IMR-90 (cell line): ENCODE results near the gene ORMDL2. TPM values are rescaled to one million over a fixed set of nuclear protein-coding genes. Genes with fewer than 3 reads are reported as not detected.
A peak's percentile ranks its signal among the peaks of the same experiment; 100 is the strongest.

ENCODE experiments used
- ATAC-seq: fragments of 200-7000 bp; cut with Tn5 transposase; 2 replicates; pipeline ENCODE4 v1.9.1; 2020; ENCODE audit warnings: low read depth, mild to moderate bottlenecking, moderate library complexity
- BruUV-seq: library from RNA; stranded (reverse); fragments of 400-500 nt; replicated peaks from 2 replicates; lab custom pipeline; 2021; lab: Mats Ljungman, UMichigan
- CTCF ChIA-PET: fragments of 300-600 bp; formaldehyde crosslinking; extraction: SDS; loops from one replicate; lab custom pipeline; 2021; ENCODE audit warnings: antibody characterized with exemption; lab: Yijun Ruan, JAX
- POLR2A ChIA-PET: fragments of 300-600 bp; sonication (Branson Sonifier 250); formaldehyde crosslinking; loops from one replicate; lab custom pipeline; 2022; ENCODE audit warnings: antibody characterized with exemption; ENCODE audit not compliant: unreplicated experiment; lab: Charles Lee
- DNase-seq: peaks from one replicate; pipeline ENCODE4 v3.0.0; 2013
- H2AFZ ChIP-seq: replicated peaks from 2 replicates; pipeline ENCODE3; 2013; ENCODE audit warnings: low read length, mild to moderate bottlenecking; ENCODE audit not compliant: poor library complexity
- H2AK5ac ChIP-seq: 2 replicates; pipeline ENCODE4 v1.6.1; 2013; ENCODE audit warnings: low read depth, low read length, inconsistent platforms
- H2AK9ac ChIP-seq: replicated peaks from 2 replicates; pipeline ENCODE3; 2013; ENCODE audit warnings: mild to moderate bottlenecking, low read depth, low read length, moderate library complexity; ENCODE audit not compliant: poor library complexity
- H2BK120ac ChIP-seq: 2 replicates; pipeline ENCODE4 v1.6.1; 2013; ENCODE audit warnings: low read depth, low read length, inconsistent platforms
- H2BK15ac ChIP-seq: 3 replicates; pipeline ENCODE4 v1.6.1; 2013; ENCODE audit warnings: low read depth, low read length, inconsistent platforms
- H2BK20ac ChIP-seq: 2 replicates; pipeline ENCODE4 v1.6.1; 2013; ENCODE audit warnings: low read depth, mild to moderate bottlenecking, inconsistent platforms, low read length, moderate library complexity
- H2BK5ac ChIP-seq: 2 replicates; pipeline ENCODE4 v1.6.1; 2013; ENCODE audit warnings: mild to moderate bottlenecking, low read depth, low read length, inconsistent platforms; ENCODE audit not compliant: poor library complexity, severe bottlenecking
- H3K14ac ChIP-seq: replicated peaks from 2 replicates; pipeline ENCODE4 v1.6.1; 2013; ENCODE audit warnings: low read depth, low read length, inconsistent platforms
- H3K18ac ChIP-seq: 2 replicates; pipeline ENCODE4 v1.6.1; 2013; ENCODE audit warnings: low read depth, low read length, control low read depth
- H3K23ac ChIP-seq: 2 replicates; pipeline ENCODE4 v1.6.1; 2013; ENCODE audit warnings: low read depth, low read length, inconsistent platforms
- H3K27ac ChIP-seq: 2 replicates; pipeline ENCODE4 v1.5.1; 2013; ENCODE audit warnings: mild to moderate bottlenecking, control low read depth, low read length; ENCODE audit not compliant: insufficient read depth
- H3K27me3 ChIP-seq: 2 replicates; pipeline ENCODE4 v1.6.1; 2013; ENCODE audit warnings: low read length; ENCODE audit not compliant: control insufficient read depth, insufficient read depth
- H3K36me3 ChIP-seq: 2 replicates; pipeline ENCODE4 v1.6.1; 2013; ENCODE audit warnings: low read length, mixed read lengths; ENCODE audit not compliant: control insufficient read depth, insufficient read depth
- H3K4ac ChIP-seq: 2 replicates; pipeline ENCODE4 v1.6.1; 2013; ENCODE audit warnings: low read depth, low read length, inconsistent platforms
- H3K4me1 ChIP-seq: 2 replicates; pipeline ENCODE4 v1.6.1; 2013; ENCODE audit warnings: low read length, mixed read lengths; ENCODE audit not compliant: control insufficient read depth, insufficient read depth
- H3K4me2 ChIP-seq: 2 replicates; pipeline ENCODE4 v1.6.1; 2013; ENCODE audit warnings: low read depth, mild to moderate bottlenecking, control low read depth, low read length, moderate library complexity
- H3K4me3 ChIP-seq: 2 replicates; pipeline ENCODE4 v1.5.1; 2013; ENCODE audit warnings: low read depth, mild to moderate bottlenecking, control low read depth, low read length, moderate library complexity; ENCODE audit not compliant: insufficient read depth
- H3K56ac ChIP-seq: 2 replicates; pipeline ENCODE4 v1.6.1; 2013; ENCODE audit warnings: low read length, inconsistent platforms; ENCODE audit not compliant: insufficient read depth; ENCODE audit errors: extremely low read depth
- H3K79me1 ChIP-seq, 2 experiments: 2 replicates each; pipeline ENCODE4 v1.6.1; 2013; ENCODE audit warnings: low read length in 2 of 2, inconsistent platforms in 1 of 2, low read depth in 1 of 2
- H3K9ac ChIP-seq: 2 replicates; pipeline ENCODE4 v1.6.1; 2013; ENCODE audit warnings: low read depth, low read length, control low read depth
- H3K9me1 ChIP-seq: 2 replicates; pipeline ENCODE4 v1.6.1; 2013; ENCODE audit warnings: low read length, inconsistent platforms; ENCODE audit not compliant: insufficient read depth
- H3K9me3 ChIP-seq: 2 replicates; pipeline ENCODE4 v1.6.1; 2013; ENCODE audit warnings: low read length; ENCODE audit not compliant: control insufficient read depth, insufficient read depth
- H4K20me1 ChIP-seq: 2 replicates; pipeline ENCODE4 v1.6.1; 2013; ENCODE audit warnings: low read length, inconsistent platforms; ENCODE audit not compliant: insufficient read depth
- H4K5ac ChIP-seq: 2 replicates; pipeline ENCODE4 v1.6.1; 2013; ENCODE audit warnings: mild to moderate bottlenecking, low read depth, low read length, control low read depth
- H4K8ac ChIP-seq, 2 experiments: 2 replicates each; pipeline ENCODE4 v1.6.1; 2013; ENCODE audit warnings: low read depth in 2 of 2, low read length in 2 of 2, control low read depth in 1 of 2, inconsistent platforms in 1 of 2
- H4K91ac ChIP-seq: 2 replicates; pipeline ENCODE4 v1.6.1; 2013; ENCODE audit warnings: low read depth, low read length, inconsistent platforms; ENCODE audit not compliant: insufficient read depth
- BHLHE40 ChIP-seq: fragments of 150-350 bp; IDR thresholded peaks from 2 replicates; pipeline ENCODE4 v1.6.1; 2016; ENCODE audit warnings: mild to moderate bottlenecking, low read depth, low read length
- CHD1 ChIP-seq: IDR thresholded peaks from 2 replicates; pipeline ENCODE4 v1.6.1; 2012; ENCODE audit warnings: low read depth, low read length, improper control_type of control experiment
- CTCF ChIP-seq: conservative IDR thresholded peaks from 2 replicates; pipeline ENCODE4 v1.5.1; 2012; ENCODE audit warnings: mild to moderate bottlenecking, low read depth, low read length, improper control_type of control experiment
- MAFK ChIP-seq: IDR thresholded peaks from 2 replicates; pipeline ENCODE4 v1.6.1; 2012; ENCODE audit warnings: low read depth, low read length, improper control_type of control experiment
- MXI1 ChIP-seq: IDR thresholded peaks from 2 replicates; pipeline ENCODE4 v1.6.1; 2012; ENCODE audit warnings: low read depth, mild to moderate bottlenecking, low read length, moderate library complexity, borderline replicate concordance
- NFE2L2 ChIP-seq: fragments of 150-350 bp; IDR thresholded peaks from 2 replicates; pipeline ENCODE4 v1.6.1; 2016; ENCODE audit warnings: low read depth, mild to moderate bottlenecking, low read length
- RAD21 ChIP-seq: IDR thresholded peaks from 2 replicates; pipeline ENCODE4 v1.6.1; 2012; ENCODE audit warnings: low read length, improper control_type of control experiment
- RCOR1 ChIP-seq: IDR thresholded peaks from 2 replicates; pipeline ENCODE4 v1.6.1; 2012; ENCODE audit warnings: mild to moderate bottlenecking, low read length, improper control_type of control experiment; ENCODE audit not compliant: insufficient replicate concordance
- SMC3 ChIP-seq: fragments of 150-350 bp; IDR thresholded peaks from 2 replicates; pipeline ENCODE4 v1.6.1; 2016; ENCODE audit warnings: low read depth, mild to moderate bottlenecking, antibody characterized with exemption, low read length, moderate library complexity
- WGBS, 2 experiments: methylation state at CpG; one replicate each; pipeline versions ENCODE4 v1.1.5 to v1.1.7; 2013; ENCODE audit warnings: missing lambda C conversion rate in 2 of 2; ENCODE audit not compliant: insufficient read length in 1 of 2; ENCODE audit errors: extremely low coverage in 2 of 2; 5-methylcytosine and 5-hydroxymethylcytosine counted together
- dilution Hi-C: fragments of 300-500 bp; cut with HindIII; formaldehyde crosslinking; loops from one replicate; pipeline ENCODE4 v1.14.3; 2018; ENCODE audit warnings: low sequenced_read_pairs; ENCODE audit not compliant: unreplicated experiment
- in situ Hi-C: fragments of 300-500 bp; cut with MboI; formaldehyde crosslinking; loops from 3 replicates; pipeline ENCODE4 v1.14.3; 2019; ENCODE audit warnings: low sequenced_read_pairs, inconsistent platforms, mixed read lengths
- intact Hi-C: fragments of 100-400 bp; cut with micrococcal nuclease; formaldehyde crosslinking; loops from 2 replicates; pipeline ENCODE4 v1.10.0; 2022
- polyA plus RNA-seq, 3 experiments: library from polyadenylated mRNA; depleted of rRNA; stranded (reverse); fragments of >200 nt; gene quantifications; 2 replicates each; pipeline ENCODE4 v1.2.3, GENCODE V29; 2012; ENCODE audit warnings: low replicate concordance in 1 of 3
- total RNA-seq: library from RNA; depleted of rRNA; stranded (reverse); fragments of >200 nt; gene quantifications from 2 replicates; pipeline ENCODE4 v1.2.3, GENCODE V29; 2012

Gene ORMDL2
- total and polyA plus RNA-seq, 2 of the 4 experiments (the other 2 are of a cell fraction): 20.4 to 39.7 TPM

DNA sequence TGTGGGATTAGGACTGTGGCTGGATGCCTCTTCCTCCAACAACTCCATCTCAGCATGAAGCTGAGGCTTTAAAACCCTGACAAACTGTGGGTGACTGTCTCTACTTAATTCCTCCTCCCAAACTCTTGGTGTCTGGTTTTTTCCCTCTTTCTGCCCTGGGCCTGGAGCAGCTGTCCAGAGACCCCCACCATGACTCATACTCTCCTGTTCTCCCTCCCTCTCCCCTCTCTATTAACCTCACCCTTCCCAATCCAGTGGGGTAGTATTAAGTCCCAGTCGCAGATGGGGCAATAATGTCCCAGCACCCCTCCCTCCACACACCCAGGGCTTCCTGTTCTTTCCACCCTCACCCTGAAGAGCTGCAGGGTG lies 13.6 kb downstream of the ORMDL2 start:
- BruUV-seq: no TSS peak
- peak overlapping the region; percentile 46; the same call in 1 of the 2 replicates for H3K23ac ChIP-seq
- CTCF ChIA-PET: interaction anchor here (0.9 to 1.0 kb wide), 2 partner anchors 95 to 99 kb away, joined by 3 read pairs; no protein-coding TSS in a partner anchor
- no peak for ATAC-seq
- H4K8ac ChIP-seq: peak overlapping the region; percentile 70 to 96
- no peaks in the 10 kb centered on the region for H4K20me1 ChIP-seq
- peaks cover 16% of the 10 kb centered on the region for H3K36me3 ChIP-seq
- POLR2A ChIA-PET: interaction anchor here (0.8 to 2.9 kb wide), 3 partner anchors 14 to 19 kb away, joined by 3 to 19 read pairs (median 4); partner anchors contain the start of genes ORMDL2 and SARNP
- peaks cover 21 to 58% of the 10 kb centered on the region in 2 experiments for H3K79me1 ChIP-seq
- H4K5ac ChIP-seq: peak overlapping the region; percentile 48
- H3K4ac ChIP-seq: peak overlapping the region; percentile 66
- H4K91ac ChIP-seq: peak overlapping the region; percentile 53; the same call in 1 of the 2 replicates
- H3K4me1 ChIP-seq: peaks cover 14% of the 10 kb centered on the region; the same call in 1 of the 2 replicates
- no peak for DNase-seq
- H3K9ac ChIP-seq: peak overlapping the region; percentile 75
- intact Hi-C loops: no loop called here
- dilution Hi-C loops: no loop called here
- no peak overlapping the region; the same call in 2 of the 3 replicates for H2BK15ac ChIP-seq
- H3K4me3 ChIP-seq: peak overlapping the region; percentile 78
- H2BK20ac ChIP-seq: no peak overlapping the region
- H3K9me1 ChIP-seq: peaks cover 13% of the 10 kb centered on the region; the same call in 1 of the 2 replicates
- H2BK5ac ChIP-seq: no peak overlapping the region
- H3K27me3 ChIP-seq: no peaks in the 10 kb centered on the region
- H2AK5ac ChIP-seq: peak overlapping the region; percentile 65
- H3K27ac ChIP-seq: peak overlapping the region; percentile 53; the same call in 1 of the 2 replicates
- H3K9me3 ChIP-seq: no peaks in the 10 kb centered on the region
- H2AFZ ChIP-seq: peak overlapping the region; percentile 90
- WGBS, 2 experiments: no CpG with 5 or more reads among the region's 1 CpG
- peak overlapping the region; percentile 58; the same call in 1 of the 2 replicates for H3K56ac ChIP-seq
- TF ChIP-seq SMC3 (no peak), MAFK (no peak), CTCF (no peak), BHLHE40 (no peak), MXI1 (no peak), RCOR1 (no peak), RAD21 (no peak), CHD1 (no peak), NFE2L2 (no peak)
- peak overlapping the region; percentile 82 for H3K4me2 ChIP-seq
- peak overlapping the region; percentile 66 for H3K14ac ChIP-seq
- H2BK120ac ChIP-seq: no peak overlapping the region
- in situ Hi-C loops: no loop called here
- H3K18ac ChIP-seq: no peak overlapping the region; the same call in 1 of the 2 replicates
- peak overlapping the region; percentile 95 for H2AK9ac ChIP-seq
